NOMO-1 treated with dmso at 0.1 percent for 144 hours (cell line): ENCODE data around the gene GFRA4.
"Not testable (repeated sequence)": the region's sequence is repeated elsewhere in the genome, so short reads cannot be mapped to it uniquely, and the experiment has no call there.

Experiments
- DNase-seq: peaks from one replicate; lab custom pipeline; 2025; ENCODE audit not compliant: unreplicated experiment; lab: John Stamatoyannopoulos, UW

GFRA4 gene

DNA sequence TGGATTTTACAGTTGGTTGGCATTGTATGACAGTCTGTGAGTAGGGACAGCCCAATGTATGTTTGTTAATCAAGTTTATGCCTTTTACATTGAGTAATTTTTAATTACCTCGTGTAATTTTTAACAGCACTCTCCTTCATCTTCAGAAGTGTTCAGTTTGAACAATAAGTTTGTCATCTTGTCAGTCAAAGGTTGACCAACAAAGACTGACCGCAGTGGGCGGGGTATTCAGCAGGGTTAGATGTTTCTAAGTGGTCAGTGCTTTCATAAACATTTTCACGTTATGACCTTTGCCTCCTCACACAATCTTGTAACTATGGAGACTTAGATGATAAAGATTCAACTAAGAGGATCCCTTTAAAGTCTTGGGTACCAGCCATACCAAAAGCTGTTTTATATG is 40.8 kb downstream of the GFRA4 start:
- DNase-seq = no peak

DNA sequence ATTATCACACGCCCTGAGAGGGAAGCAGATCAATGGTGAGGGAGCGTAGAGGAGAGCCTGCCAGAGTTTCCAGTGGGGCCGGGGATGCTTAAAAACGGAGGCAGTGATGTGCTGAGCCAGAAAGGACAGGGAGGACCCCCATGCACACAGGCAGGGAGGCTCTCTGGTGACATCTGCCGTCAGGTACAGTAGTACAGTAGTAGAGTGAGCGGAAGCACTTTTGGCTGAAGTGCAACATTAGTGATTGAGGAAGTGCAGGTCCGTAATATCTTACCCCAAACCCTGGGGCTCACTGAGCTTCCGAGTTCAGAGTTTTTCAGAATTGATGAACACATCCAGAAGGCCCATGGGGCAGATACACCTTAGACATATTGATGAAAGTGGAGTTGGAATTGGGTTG is 42.1 kb downstream of the GFRA4 start:
- peak; percentile 2 for DNase-seq

DNA sequence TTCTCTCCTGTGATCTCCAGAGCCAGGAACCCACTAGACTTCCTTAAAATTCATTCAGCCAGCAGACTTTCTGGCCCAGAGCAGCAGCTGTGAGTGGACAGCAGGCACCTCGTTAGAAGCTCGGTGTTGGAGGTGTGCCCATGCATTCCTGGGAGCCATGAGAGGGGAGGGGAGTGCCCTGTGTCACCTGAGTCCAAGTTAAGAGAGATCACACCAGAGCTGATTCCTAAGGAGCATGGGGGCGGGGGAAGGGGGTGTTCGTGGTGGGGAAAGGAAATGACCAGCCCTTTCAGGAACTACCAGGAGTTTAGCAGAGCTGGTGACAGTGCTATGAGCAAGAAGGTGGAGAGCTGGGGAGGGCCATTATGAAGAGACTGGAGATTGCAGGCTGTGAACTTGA is 46.9 kb downstream of the GFRA4 start:
- no peak for DNase-seq

DNA sequence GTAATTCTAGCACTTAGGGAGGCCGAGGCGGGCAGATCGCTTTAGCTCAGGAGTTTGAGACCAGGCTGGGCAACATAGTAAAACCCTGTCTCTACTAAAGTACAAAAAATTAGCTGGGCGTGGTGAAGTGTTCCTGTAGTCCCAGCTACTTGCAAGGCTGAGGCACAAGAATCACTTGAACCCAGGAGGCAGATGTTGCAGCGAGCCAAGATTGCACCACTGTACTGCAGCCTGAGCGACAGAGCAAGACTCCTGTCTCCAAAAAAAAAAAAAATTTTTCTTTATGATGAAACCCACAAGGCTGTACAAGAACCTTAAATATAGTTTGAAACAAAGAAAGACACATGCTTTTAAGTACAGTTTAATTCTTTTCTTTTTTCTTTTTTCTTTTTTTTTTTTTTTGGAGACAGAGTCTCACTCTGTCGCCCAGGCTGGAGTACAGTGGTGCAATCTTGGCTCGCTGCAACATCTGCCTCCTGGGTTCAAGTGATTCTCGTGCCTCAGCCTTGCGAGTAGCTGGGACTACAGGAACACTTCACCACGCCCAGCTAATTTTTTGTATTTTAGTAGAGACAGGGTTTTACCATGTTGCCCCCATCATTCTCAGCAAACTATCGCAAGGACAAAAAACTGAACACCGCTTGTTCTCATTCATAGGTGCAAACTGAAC is 47.9 kb downstream of the GFRA4 start:
- DNase-seq = not testable (repeated sequence)

DNA sequence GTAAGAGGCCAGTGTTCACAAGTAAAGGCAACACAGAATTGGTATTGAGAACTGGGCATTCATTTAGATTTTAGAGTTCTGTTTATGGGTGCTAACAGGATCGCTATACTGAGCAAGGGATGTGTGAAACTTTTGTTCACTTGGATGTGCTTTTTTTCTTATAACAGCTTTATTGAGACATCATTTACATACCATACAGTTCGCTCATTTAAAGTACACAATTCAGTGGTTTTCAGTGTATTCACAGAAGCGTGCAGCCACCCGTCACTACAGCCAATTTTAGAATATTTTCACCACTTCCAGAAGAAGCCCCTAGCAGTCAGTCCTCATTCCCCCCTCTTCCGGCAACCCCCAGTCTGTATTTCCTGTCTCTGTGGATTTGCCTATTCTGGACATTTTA is 48.7 kb downstream of the GFRA4 start:
- no peak for DNase-seq

DNA sequence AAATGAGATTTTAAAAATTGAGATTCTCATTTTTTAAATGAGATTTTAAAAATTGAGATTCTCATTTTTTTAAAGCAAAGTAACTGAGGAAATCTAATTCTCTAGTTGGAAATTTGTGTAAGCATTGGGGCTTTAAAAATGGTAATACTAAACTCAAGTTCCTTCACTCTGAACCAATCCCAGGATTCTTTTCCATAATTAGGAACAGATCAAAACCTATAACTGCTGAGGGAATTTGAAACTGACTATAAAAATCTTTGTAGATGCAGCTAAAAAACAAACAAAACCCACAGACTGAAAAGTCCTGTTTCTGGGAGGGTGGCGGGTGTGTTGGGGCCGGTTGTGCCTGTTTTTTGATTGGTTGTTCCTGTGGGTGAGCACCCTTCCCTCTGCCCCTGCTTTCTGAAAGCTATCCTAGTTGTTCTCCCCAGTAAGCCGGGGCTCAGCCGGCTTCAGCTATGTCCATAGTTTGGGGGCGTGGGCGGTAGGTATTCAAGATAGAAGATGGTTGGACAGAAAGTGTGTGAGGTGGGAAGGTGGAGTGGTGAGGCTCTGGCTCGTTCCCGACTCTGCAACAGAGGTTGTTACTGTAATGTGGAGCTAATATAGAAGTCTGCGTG is 49.3 kb downstream of the GFRA4 start:
- no peak for DNase-seq

DNA sequence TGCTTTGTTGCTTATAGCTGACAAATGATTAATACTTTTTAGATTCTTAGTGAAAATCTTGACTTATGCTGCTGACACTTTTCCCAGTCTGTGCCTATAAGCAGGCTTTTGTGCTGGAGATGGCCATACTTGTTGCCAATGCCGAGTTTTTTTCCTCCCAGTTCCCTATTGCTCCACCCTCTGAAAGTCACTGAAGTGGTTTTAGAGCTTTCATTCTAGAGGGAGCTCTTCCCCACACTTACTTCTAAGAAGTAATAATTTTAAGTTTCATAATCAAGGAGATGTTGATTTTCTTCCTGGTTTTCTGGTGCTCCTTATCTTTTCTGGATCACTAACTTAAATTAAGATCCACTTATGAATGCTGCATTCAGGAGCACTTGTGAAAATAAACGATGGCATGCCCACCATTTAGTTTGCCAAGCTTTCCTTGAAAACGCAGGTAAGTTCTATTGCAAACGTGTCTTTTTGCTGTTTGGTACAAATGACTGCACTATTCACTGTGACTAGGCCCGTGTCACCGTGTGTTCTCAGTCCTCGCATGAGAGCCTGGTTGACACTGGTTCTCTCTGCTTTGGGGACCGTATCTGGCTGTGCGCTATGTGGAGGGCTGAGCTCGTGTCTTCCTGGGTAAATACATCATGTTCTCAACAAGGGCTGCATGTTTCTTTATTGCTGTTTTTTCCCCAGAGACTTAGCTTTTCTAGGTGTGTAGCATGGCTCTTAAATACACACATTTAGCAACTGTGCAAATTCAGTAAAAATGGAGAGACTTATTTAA is 50.2 kb downstream of the GFRA4 start:
- no peak for DNase-seq

DNA sequence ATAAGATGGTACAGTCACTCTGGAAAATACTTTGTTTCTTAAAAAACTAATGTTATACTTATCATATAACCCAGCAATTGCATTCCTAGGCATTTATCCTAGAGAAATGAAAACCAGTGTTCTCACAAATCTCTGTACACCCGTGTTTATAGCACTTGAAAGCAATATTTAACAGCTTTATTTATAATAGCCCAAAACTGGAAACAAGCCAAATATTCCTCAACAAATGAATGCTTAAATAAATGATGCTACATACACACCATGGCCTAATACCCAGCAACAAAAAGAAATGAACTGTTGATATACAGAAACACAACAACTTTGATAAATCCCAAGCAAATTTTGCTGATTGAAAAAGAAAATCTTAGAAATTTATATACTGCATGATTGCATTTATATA is 51.3 kb downstream of the GFRA4 start:
- DNase-seq = no peak
